WI38 (cell line): Measurements from ENCODE around the gene CBX6.

Source experiments
- H3K4me3 ChIP-seq: 2 replicates; pipeline ENCODE4 v1.5.1; 2011; ENCODE audit warnings: low read depth, mild to moderate bottlenecking, control low read depth, low read length
- CTCF ChIP-seq: IDR thresholded peaks from 2 replicates; pipeline ENCODE4 v1.5.1; 2012; ENCODE audit warnings: low read depth, mild to moderate bottlenecking, control low read depth, low read length

The CBX6 gene

GRCh38 chr22:38872831-38873248, 824 bp upstream of the CBX6 start:
- H3K4me3 ChIP-seq = peak overlapping the region; percentile 72
- TF ChIP-seq CTCF = no peak

DNA sequence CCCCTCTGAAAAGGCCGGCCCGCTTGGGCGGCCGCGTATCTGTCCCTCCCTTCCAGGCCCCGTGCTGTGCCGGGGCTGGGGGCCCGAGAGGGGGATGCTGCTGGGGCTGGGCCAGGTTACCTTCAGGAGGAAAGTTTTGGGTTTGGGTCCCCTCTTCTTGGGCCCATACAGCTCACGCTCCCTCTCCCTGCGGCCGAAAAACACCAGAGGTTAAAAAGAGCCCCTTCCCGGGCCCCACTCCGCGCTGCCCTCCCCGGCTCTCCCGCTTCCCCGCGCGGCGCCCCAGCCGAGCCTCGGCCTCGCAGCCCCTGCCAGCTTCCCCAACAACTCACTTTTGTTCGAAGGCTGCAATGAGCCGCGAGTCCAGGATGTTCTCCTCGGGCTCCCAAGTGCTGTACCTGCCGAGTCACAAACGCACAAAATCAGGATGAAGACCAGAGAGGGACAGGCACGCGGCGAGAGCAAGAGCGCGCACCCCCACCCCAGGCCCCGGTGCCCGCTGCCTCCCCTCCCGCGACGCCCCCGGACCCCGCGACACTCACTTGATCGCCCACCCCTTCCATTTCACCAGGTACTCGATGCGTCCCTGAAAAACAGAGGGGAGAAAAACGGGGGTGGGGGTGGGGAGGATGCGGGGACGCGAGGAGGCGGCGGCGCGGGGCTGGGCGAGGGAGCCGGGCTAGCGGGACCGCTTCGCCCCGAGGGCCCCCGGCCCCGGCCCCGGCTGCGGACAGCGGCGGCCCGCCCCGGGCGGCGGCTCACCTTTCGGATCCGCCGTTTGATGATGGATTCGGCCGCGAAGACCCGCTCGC, 450 bp downstream of the CBX6 start:
- H3K4me3 ChIP-seq = peak overlapping the region; percentile 72
- no peak for TF ChIP-seq CTCF

DNA sequence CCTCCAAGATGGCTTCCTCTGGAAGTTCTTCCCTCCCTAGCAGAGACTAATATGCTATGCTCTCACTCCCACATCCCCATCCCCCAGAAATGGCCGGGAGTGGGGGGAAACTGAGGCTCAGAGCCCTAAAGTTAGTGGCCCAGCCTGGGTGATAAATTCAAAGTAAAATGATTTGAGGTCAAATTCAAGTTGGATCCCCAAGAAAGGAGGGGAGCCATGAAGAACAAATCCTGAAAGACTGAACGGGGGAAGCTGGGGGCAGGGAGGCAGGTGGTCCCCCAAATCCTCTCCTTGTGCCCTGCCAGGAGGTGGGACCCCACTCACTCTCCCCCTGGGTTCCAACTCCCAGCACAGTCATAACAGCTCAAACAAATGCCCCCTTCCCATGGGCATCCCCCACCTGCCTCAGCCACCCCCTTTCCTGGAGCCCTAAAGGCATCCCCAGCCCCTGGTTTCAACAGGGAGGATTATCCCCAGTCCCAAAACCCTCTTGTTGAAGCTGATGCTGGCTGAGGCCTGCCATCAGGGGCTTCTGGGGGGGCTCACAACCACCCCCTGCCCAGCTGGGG, 1.1 kb downstream of the CBX6 start:
- H3K4me3 ChIP-seq = peak overlapping the region; percentile 72
- no peak for TF ChIP-seq CTCF

DNA sequence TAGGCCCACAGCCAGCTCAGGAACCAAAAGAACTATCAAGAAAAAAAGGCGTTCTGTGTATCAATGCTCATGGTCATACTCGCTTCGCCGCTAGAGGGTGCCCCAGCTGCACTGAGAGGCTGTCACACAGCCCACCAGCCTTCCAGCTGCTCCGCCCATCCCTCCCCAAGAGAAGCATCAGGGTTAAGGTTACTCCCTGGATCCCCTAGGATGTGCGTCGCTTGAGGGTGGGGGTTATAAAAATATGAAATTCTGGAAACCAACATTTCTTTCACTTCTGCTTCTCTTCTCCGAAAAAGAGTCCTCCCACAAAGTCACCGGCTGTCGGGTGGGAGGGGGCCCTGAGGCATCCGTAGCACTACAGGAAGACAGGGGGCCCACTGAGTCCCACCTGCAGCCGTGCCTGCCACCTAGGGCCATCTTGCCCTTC, 1.7 kb downstream of the CBX6 start:
- TF ChIP-seq CTCF = peak; percentile 95
- H3K4me3 ChIP-seq = peak overlapping the region; percentile 72

GRCh38 chr22:38869663-38870062, 2.4 kb downstream of the CBX6 start:
- TF ChIP-seq CTCF = no peak
- H3K4me3 ChIP-seq = no peak overlapping the region

- peak; percentile 83 for TF ChIP-seq CTCF
These were observed 3.1 kb downstream of the CBX6 start for GRCh38 chr22:38868886-38869381.

DNA sequence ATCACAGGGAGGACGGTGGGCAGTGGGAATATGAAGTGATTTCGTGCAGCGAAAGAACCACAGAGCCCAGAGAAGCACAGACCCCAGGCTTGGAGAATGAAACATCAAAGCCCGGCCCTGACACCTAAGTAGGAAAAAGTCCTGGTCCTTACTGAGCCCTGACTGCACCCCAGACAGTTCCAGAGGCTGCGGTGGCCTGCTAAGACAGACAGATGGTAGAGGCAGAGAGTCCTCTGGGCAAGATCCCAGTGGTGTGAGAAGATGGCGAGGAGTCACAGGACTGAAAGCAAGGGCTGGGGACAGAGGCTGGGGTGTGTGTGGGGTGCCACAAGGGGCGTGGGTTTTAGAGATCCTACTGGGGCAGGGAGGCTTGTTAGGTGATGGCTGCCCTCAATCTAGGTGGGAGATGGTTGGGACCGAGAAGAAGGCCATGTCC, 3.7 kb downstream of the CBX6 start:
- TF ChIP-seq CTCF = no peak
- no peak overlapping the region for H3K4me3 ChIP-seq

More at GRCh38 chr22:38868886-38869381, 3.1 kb downstream of the CBX6 start:
- no peak overlapping the region for H3K4me3 ChIP-seq
